ENCODE measurements around the gene PCDHGA9. TPM values are rescaled to one million over a fixed set of nuclear protein-coding genes. Genes with fewer than 3 reads are reported as not detected.
"Not testable (repeated sequence)": the region's sequence is repeated elsewhere in the genome, so short reads cannot be mapped to it uniquely, and the experiment has no call there.

Gene PCDHGA9
- total RNA-seq, 1 donor from 2014 or later = 2.2 TPM

DNA sequence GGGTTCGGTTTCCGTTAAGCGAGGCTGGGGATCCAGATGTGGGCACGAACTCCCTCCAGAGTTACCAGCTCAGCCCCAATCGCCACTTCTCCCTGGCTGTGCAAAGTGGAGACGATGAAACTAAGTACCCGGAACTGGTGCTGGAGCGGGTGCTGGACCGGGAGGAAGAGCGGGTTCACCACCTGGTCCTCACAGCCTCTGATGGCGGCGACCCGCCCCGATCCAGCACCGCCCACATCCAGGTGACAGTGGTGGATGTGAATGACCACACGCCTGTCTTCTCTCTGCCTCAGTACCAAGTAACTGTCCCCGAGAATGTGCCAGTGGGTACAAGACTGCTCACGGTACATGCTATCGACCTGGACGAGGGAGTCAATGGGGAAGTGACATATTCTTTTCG lies 19.2 kb upstream of the PCDHGA9 start:
- DNase-seq (ENCODE audit: low read depth in 2 of 2) = no peak

DNA sequence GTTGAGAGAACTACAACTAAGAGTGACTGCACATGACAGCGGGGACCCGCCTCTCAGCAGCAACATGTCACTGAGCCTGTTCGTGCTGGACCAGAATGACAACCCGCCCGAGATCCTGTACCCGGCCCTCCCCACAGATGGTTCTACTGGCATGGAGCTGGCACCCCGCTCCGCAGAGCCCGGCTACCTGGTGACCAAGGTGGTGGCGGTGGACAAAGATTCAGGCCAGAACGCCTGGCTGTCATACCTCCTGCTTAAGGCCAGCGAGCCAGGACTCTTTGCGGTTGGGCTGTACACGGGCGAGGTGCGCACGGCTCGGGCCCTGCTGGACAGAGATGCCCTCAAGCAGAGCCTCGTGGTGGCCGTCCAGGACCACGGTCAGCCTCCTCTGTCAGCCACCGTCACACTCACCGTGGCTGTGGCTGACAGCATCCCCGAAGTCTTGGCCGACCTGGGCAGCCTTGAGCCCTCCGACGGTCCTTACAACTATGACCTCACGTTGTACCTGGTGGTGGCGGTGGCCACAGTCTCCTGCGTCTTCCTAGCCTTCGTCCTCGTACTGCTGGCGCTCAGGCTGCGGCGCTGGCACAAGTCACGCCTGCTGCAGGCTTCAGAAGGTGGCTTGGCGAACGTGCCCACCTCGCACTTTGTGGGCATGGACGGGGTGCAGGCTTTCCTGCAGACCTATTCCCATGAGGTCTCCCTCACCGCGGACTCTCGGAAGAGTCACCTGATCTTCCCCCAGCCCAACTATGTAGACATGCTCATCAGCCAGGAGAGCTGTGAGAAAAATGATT lies 17.9 kb upstream of the PCDHGA9 start:
- DNase-seq (ENCODE audit: low read depth in 2 of 2) = no peak

DNA sequence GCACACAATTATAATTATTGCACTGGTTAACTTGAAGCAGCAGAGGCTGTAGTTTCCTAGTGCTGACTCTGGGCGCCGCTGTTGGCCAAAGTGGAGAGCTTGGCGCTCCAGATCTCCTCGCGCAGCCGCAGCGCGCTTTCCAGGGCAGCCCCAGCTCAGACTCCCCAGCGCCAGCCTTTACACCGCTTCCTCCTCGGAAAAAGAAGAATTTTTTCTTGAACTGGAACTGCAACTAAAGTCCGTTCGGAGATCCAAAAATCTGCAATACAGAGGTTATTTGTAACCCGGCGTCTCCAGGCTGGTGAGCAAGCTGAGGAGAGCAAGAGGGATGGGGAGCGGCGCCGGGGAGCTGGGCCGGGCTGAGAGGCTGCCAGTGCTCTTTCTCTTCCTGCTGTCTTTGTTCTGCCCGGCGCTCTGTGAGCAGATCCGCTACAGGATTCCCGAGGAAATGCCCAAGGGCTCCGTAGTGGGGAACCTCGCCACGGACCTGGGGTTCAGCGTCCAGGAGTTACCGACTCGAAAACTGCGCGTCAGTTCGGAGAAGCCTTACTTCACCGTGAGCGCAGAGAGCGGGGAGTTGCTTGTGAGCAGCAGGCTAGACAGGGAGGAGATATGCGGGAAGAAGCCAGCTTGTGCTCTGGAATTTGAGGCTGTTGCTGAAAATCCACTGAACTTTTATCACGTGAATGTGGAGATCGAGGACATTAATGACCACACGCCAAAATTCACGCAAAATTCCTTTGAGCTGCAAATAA lies 14.8 kb upstream of the PCDHGA9 start, which contains the start of gene PCDHGB4:
Gene PCDHGB4, plus strand, starts transcription at position 142 of the 755 bp plus-strand sequence. Its CDS starts 187 bp downstream, at position 329.
- peak; percentile 46 to 75 for DNase-seq (ENCODE audit: low read depth in 2 of 2)

DNA sequence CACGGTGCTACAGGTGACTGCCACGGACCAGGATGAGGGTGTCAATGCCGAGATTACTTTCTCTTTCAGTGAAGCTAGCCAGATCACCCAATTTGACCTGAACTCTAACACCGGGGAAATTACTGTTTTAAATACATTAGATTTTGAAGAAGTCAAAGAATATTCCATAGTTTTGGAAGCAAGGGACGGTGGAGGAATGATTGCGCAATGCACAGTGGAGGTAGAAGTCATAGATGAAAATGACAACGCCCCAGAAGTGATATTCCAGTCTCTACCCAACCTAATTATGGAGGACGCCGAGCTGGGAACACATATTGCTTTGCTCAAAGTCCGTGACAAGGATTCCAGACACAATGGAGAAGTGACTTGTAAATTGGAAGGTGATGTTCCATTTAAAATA lies 13.9 kb upstream of the PCDHGA9 start:
- DNase-seq (ENCODE audit: low read depth in 2 of 2) = no peak

DNA sequence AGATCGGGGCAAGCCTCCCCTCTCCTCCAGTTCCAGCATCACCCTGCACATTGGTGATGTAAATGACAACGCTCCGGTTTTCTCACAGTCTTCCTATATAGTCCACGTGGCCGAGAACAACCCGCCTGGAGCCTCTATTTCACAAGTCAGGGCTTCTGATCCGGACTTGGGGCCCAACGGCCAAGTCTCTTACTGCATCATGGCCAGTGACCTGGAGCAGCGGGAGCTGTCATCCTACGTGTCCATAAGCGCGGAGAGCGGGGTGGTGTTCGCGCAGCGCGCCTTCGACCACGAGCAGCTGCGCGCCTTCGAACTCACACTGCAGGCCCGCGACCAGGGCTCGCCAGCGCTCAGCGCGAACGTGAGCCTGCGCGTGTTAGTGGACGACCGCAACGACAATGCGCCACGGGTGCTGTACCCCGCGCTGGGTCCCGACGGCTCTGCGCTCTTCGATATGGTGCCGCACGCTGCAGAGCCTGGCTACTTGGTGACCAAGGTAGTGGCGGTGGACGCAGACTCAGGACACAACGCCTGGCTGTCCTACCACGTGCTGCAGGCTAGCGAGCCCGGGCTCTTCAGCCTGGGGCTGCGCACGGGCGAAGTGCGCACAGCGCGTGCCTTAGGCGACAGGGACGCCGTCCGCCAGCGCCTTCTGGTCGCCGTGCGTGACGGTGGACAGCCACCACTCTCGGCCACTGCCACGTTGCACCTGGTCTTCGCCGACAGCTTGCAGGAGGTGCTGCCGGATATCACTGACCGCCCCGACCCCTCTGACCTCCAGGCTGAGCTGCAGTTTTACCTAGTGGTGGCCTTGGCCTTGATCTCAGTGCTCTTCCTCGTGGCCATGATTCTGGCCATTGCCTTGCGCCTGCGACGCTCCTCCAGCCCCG lies 13.2 kb upstream of the PCDHGA9 start:
- DNase-seq (ENCODE audit: low read depth in 2 of 2) = no peak

DNA sequence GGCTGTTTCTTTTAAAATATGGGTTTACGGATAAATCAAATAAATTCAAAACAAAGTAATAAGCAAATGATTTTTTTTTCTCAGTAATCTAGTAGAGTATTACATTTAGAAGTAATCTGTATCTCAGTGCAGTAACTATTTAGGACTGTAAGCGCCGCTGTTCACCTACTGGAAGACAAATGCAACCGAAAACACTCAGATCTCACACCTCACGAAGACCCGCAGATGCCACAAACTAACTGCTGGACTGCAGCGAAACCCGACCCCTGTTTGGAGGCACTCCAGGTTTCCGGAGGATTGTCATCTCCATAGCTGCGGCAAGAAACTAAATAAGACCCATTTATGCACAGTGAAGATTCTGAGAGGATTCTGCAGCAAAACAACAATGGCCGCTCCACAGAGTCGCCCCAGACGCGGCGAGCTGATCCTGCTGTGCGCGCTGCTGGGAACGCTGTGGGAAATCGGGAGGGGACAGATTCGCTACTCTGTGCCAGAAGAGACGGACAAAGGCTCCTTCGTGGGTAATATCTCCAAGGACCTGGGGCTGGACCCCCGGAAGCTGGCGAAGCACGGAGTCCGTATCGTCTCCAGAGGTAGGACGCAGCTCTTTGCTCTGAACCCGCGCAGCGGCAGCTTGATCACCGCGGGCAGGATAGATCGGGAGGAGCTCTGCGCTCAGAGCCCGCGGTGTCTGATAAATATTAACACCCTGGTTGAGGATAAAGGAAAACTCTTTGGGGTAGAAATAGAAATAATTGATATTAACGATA lies 10.0 kb upstream of the PCDHGA9 start, which contains the start of gene PCDHGA8:
Gene PCDHGA8, plus strand, starts transcription at position 205 of the 770 bp plus-strand sequence. Its CDS starts 181 bp downstream, at position 386.
- DNase-seq (ENCODE audit: low read depth in 2 of 2) = no peak

DNA sequence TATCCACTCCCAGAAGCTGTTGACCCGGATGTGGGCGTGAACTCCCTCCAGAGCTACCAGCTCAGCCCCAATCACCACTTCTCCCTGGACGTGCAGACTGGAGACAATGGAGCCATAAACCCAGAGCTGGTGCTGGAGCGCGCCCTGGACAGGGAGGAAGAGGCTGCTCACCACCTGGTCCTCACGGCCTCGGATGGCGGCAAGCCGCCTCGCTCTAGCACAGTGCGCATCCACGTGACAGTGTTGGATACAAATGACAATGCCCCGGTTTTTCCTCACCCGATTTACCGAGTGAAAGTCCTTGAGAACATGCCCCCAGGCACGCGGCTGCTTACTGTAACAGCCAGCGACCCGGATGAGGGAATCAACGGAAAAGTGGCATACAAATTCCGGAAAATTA lies 9.3 kb upstream of the PCDHGA9 start:
- no peak for DNase-seq (ENCODE audit: low read depth in 2 of 2)

DNA sequence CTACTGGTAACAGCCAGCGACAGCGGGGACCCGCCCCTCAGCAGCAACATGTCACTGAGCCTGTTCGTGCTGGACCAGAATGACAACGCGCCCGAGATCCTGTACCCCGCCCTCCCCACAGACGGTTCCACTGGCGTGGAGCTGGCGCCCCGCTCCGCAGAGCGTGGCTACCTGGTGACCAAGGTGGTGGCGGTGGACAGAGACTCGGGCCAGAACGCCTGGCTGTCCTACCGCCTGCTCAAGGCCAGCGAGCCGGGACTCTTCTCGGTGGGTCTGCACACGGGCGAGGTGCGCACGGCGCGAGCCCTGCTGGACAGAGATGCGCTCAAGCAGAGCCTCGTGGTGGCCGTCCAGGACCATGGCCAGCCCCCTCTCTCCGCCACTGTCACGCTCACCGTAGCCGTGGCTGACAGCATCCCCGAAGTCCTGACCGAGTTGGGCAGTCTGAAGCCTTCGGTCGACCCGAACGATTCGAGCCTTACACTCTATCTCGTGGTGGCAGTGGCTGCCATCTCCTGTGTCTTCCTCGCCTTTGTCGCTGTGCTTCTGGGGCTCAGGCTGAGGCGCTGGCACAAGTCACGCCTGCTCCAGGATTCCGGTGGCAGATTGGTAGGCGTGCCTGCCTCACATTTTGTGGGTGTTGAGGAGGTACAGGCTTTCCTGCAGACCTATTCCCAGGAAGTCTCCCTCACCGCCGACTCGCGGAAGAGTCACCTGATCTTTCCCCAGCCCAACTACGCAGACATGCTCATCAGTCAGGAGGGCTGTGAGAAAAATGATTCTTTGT lies 8.0 kb upstream of the PCDHGA9 start:
- DNase-seq (ENCODE audit: low read depth in 2 of 2) = not testable (repeated sequence)

DNA sequence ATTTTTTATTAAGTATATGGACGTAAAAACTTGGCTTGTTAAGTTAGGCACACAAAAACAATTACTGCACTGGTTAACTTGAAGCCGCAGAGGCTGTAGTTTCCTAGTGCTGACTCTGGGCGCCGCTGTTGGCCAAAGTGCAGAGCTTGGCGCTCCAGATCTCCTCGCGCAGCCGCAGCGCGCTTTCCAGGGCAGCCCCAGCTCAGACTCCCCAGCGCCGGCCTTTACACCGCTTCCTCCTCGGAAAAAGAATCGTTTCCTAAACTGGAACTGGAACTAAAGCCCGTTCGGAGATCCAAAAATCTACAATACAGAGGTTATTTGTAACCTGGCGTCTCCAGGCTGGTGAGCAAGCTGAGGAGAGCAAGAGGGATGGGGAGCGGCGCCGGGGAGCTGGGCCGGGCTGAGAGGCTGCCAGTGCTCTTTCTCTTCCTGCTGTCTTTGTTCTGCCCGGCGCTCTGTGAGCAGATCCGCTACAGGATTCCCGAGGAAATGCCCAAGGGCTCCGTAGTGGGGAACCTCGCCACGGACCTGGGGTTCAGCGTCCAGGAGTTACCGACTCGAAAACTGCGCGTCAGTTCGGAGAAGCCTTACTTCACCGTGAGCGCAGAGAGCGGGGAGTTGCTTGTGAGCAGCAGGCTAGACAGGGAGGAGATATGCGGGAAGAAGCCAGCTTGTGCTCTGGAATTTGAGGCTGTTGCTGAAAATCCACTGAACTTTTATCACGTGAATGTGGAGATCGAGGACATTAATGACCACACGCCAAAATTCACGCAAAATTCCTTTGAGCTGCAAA lies 4.6 kb upstream of the PCDHGA9 start, which contains the start of gene PCDHGB5:
Gene PCDHGB5, plus strand, starts transcription at position 192 of the 796 bp plus-strand sequence. Its CDS starts 181 bp downstream, at position 373.
- peak; percentile 56 to 73 for DNase-seq (ENCODE audit: low read depth in 2 of 2)

DNA sequence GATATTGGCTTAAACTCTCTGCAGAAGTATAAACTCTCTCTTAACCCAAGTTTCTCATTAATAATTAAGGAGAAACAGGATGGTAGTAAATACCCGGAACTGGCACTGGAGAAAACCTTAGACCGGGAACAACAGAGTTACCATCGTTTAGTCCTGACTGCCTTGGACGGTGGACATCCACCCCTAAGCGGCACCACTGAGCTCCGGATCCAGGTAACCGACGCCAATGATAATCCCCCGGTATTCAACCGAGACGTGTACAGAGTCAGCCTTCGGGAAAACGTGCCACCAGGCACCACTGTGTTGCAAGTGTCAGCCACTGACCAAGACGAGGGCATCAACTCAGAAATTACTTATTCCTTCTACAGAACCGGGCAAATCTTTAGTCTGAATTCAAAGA lies 4.0 kb upstream of the PCDHGA9 start:
- DNase-seq (ENCODE audit: low read depth in 2 of 2) = no peak

DNA sequence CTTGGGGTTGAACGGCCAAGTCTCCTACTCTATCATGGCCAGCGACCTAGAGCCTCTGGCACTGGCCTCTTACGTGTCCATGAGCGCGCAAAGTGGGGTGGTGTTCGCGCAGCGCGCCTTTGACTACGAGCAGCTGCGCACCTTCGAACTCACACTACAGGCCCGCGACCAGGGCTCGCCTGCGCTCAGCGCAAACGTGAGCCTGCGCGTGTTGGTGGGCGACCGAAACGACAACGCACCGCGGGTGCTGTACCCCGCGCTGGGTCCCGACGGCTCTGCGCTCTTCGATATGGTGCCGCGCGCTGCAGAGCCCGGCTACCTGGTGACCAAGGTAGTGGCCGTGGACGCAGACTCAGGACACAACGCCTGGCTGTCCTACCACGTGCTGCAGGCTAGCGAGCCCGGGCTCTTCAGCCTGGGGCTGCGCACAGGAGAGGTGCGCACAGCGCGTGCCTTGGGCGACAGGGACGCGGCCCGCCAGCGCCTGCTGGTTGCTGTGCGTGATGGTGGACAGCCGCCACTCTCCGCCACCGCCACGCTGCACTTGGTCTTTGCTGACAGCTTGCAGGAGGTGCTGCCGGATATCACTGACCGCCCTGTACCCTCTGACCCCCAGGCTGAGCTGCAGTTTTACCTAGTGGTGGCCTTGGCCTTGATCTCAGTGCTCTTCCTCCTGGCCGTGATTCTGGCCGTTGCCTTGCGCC lies 2.9 kb upstream of the PCDHGA9 start:
- no peak for DNase-seq (ENCODE audit: low read depth in 2 of 2)

DNA sequence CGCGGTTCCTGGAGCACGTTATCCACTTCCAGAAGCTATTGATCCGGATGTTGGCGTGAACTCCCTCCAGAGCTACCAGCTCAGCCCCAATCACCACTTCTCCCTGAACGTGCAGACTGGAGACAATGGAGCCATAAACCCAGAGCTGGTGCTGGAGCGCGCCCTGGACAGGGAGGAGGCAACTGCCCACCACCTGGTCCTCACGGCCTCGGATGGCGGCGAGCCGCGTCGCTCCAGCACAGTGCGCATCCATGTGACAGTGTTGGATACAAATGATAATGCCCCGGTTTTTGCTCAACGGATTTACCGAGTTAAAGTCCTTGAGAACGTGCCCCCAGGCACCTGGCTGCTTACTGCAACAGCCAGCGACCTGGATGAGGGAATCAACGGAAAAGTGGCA lies 809 bp downstream of the PCDHGA9 start:
- DNase-seq (ENCODE audit: low read depth in 2 of 2) = no peak

DNA sequence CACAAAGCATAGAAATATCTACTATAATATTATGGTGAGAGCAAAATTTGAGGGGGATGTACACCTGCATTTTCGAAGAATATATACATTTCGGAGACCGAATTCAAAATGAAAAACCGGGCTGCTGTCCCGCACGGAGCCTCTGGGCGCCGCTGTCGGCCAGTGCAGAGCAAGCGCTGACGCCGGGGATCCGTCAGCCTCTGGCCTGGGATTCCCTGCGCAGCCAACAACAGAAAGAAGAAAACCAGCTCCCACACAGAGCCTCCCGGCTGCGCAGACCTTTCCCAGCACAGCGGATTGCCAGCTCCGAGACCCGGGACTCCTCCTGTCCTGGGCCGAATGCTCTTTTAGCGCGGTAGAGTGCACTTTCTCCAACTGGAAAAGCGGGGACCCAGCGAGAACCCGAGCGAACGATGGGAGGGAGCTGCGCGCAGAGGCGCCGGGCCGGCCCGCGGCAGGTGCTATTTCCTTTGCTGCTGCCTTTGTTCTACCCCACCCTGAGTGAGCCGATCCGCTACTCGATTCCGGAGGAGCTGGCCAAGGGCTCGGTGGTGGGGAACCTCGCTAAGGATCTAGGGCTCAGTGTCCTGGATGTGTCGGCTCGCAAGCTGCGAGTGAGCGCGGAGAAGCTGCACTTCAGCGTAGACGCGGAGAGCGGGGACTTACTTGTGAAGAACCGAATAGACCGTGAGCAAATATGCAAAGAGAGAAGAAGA lies 5.4 kb downstream of the PCDHGA9 start, which contains the start of gene PCDHGB6:
Gene PCDHGB6, plus strand, starts transcription at position 232 of the 716 bp plus-strand sequence. Its CDS starts 182 bp downstream, at position 414.
- DNase-seq (ENCODE audit: low read depth in 2 of 2) = peak; percentile 50 to 67

DNA sequence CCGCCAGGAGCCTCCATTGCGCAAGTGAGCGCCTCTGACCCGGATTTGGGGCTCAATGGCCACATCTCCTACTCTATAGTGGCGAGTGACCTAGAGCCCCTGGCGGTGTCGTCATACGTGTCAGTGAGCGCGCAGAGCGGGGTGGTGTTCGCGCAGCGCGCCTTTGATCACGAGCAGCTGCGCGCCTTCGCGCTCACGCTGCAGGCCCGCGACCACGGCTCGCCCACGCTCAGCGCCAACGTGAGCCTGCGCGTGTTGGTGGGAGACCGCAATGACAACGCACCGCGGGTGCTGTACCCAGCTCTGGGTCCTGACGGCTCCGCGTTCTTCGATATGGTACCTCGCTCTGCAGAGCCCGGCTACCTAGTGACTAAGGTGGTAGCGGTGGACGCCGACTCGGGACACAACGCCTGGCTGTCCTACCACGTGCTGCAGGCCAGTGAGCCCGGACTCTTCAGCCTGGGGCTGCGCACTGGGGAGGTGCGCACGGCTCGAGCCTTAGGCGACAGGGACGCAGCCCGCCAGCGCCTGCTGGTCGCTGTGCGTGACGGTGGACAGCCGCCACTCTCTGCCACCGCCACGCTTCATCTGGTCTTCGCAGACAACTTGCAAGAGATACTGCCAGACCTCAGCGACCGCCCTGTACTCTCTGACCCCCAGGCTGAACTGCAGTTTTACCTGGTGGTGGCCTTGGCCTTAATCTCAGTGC lies 7.2 kb downstream of the PCDHGA9 start:
- no peak for DNase-seq (ENCODE audit: low read depth in 2 of 2)

DNA sequence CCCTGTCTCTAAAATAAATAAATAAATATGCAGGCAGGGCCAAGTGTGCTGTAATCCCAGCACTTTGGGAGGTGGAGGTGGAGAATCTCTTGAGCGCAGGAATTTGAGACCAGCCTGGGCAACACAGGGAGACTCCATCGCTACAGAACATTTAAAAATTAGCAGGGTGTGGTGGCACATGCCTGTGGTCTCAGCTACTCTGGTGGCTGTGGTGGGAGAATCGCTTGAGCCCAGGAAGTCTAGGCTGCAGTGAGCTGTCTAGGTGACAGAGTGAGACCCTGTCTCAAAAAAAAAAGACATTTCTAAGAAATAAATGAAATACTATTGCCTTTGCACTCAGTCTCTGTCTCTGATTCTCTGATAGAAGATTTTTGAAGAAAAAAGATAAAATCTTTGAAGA lies 9.0 kb downstream of the PCDHGA9 start:
- DNase-seq (ENCODE audit: low read depth in 2 of 2) = no peak

DNA sequence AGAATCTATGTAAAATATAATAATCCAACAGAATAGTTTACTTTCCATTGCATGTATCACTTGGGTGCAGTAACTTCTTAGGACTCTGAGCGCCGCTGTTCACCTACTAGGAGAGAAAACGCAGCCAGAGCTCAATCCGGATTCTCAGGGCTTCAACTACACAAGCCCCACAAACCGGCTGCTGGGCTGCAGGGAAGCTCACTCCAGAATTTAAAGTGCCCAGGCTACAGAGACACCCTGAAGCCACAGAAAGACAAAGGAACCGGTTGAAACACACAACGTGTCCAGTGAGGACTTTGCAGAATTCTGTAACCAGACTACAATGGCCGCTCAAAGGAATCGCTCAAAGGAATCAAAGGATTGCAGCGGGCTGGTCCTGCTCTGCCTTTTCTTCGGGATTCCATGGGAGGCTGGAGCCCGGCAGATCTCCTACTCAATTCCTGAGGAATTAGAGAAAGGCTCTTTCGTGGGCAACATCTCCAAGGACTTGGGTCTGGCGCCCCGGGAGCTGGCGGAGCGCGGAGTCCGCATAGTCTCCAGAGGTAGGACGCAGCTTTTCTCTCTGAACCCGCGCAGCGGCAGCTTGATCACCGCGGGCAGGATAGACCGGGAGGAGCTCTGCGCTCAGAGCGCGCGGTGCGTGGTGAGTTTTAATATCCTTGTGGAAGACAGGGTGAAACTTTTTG lies 10.4 kb downstream of the PCDHGA9 start, which contains the start of gene PCDHGA10:
Gene PCDHGA10, plus strand, starts transcription at position 134 of the 686 bp plus-strand sequence. Its CDS starts 189 bp downstream, at position 323.
- DNase-seq (ENCODE audit: low read depth in 2 of 2) = peak; percentile 78 to 79
